H1 (cell line): ENCODE results near the gene SMPDL3B. TPM values are rescaled to one million over a fixed set of nuclear protein-coding genes. Genes with fewer than 3 reads are reported as not detected.

Experiments used
- ASH2L ChIP-seq: fragments of 200-600, 300-600 bp; sonication (generic); IDR thresholded peaks from one replicate; pipeline ENCODE4 v1.7.1; 2017; ENCODE audit warnings: low read length
- RFX5 ChIP-seq: IDR thresholded peaks from 2 replicates; pipeline ENCODE4 v1.6.1; 2011; ENCODE audit warnings: low read depth, low read length, improper control_type of control experiment, borderline replicate concordance
- TEAD4 ChIP-seq: IDR thresholded peaks from 2 replicates; pipeline ENCODE4 v1.6.1; 2012; ENCODE audit warnings: low read depth, low read length, inconsistent platforms, mixed read lengths
- polyA plus RNA-seq, 7 experiments: library from polyadenylated mRNA; depleted of rRNA in 3 of 7; stranded (reverse) in 5 of 7; unstranded in 2 of 7; fragments of >200 nt in 5 of 7; fragments of 200-250 nt in 2 of 7; gene quantifications; 1 replicate in 5 of 7; 2 replicates in 1 of 7; 4 replicates in 1 of 7; pipeline versions ENCODE4 v1.2.1 to v1.2.3, GENCODE V29; 2011 to 2013; ENCODE audit warnings: missing spikeins in 2 of 7, mixed read lengths in 2 of 7
- total RNA-seq: library from RNA; stranded (reverse); fragmentation: NEBNext Ultra II Directional; extraction: Animal tissue kit (Norgen Biotek cat#: 25700); gene quantifications from 2 replicates; pipeline ENCODE4 v1.2.1, GENCODE V29; 2021

Gene SMPDL3B
- total and polyA plus RNA-seq, 2 of the 8 experiments (the other 6 are each of a cell fraction or from before 2014, with no cell fraction given): 54.7 to 143 TPM

DNA sequence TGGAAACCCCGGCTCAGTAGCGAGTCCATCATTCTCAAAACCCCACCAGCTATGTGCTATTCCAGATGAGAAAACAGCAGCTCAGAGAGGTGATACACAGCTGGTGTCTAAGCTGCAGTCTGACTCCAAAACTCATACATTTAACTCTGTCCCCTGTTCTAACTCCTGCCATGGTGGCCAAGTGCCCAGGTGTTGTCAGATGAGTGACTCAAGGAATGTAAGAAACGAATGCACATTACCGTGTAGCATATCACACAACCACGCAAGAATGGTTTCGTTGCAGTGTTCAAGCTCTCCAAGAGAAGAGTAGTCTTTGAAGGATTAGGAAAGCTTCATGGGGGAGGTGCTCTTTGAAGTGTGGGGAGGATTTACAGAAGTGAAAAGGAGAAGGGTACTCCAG, 20.3 kb downstream of the SMPDL3B start (continued):
- TF ChIP-seq TEAD4 (no peak), RFX5 (no peak), ASH2L (no peak)
